HG03342 (cell line): ENCODE results near the gene SEMA3C.

Experiments
- ATAC-seq: cut with Tn5 transposase; IDR thresholded peaks from one replicate; pipeline ENCODE4 v1.9.1; 2021; ENCODE audit warnings: mild to moderate bottlenecking, moderate library complexity; ENCODE audit not compliant: unreplicated experiment

SEMA3C gene

GRCh38 chr7:80708123-80708522 lies 210.7 kb downstream of the SEMA3C start:
- ATAC-seq: no peak

DNA sequence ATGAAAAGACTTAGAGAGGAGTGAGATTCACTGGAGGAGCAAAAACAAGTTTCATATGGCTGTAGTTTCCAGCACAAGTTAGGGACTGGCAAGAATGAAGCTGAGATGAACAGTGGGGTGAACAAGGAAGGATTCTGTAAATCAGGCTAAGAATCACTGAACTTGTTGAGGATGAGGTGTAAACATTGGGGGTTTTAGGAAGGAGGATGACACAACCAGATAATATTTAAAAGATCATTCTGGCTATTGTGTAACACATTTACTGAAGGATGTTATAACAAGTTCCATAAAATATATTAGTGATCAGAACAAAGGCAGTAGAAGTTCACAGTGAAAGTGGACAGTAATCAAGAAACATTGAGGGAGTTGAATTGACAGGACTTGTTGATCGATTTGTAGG lies 211.5 kb downstream of the SEMA3C start:
- no peak for ATAC-seq

DNA sequence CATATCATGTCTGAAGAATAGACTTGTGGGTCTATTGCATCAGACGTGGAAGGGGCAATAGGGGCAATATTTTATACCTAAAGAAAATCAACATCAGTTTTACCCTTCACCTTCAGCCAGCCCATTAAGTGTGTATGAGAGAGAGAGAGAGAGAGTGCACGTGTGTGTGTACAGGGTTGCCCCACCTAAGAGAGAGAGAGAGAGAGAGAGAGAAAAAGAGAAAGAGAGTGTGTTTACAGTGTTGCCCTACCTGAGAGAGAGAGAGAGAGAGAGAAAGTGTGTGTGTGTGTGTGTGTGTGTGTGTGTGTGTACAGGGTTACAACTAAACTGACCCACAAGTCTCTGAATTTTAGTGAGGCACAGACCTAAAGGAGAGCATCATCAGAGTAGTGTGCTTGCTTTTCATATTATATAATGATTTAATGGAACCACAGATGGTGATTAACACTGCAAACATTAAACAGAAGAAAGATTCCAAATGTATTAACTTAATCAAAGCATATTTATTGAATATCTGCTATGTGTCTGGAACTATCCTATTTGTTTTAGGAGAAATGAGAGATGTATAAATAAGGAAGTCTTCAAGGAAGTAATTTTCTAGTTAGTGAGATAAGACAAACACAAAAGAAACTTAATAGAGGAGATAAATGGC lies 213.6 kb downstream of the SEMA3C start:
- ATAC-seq: no peak

DNA sequence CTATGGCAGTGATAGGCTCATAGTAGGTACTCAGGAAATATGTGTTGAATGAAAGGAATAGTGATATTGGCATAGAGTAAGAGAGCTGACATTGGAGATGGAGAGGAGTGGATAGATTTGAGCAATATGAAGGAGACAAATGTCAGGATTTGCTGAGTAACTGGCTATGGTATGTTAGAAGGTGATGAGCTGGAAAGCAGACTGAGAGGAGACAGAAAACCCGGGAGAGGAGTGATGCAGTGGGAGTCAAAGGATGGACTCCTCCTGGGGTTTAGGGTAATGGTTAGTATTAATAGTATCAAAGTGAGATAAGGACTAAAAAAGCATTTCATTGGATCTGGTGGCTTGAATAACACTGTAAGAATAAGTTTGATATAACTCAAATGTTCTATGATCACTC lies 215.6 kb downstream of the SEMA3C start:
- ATAC-seq: no peak

DNA sequence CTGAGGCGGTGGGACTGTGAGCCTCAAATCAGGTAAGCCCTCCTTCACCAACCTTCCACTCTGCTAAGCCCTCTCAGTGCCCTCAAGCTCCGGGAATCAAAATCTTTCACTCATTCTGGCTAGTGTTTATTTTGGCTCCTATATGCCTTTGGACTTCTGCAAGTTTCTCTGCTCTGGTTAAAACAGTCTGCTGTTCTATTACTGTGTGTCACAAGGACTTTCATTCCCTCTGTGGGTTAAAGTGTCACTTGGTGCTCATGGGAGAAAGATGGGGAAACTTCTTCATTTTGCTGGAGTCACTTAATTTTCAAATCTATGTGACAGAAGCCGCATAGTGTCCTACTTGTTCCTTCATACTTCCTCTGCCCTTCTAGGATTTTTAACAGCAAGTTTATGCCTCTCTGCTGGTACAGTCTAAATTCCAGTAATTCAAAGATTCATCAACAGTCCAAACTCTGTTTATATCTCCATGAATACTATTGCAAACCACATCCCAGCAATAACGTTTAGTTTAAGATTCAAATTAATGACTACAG lies 219.1 kb downstream of the SEMA3C start:
- no peak for ATAC-seq

DNA sequence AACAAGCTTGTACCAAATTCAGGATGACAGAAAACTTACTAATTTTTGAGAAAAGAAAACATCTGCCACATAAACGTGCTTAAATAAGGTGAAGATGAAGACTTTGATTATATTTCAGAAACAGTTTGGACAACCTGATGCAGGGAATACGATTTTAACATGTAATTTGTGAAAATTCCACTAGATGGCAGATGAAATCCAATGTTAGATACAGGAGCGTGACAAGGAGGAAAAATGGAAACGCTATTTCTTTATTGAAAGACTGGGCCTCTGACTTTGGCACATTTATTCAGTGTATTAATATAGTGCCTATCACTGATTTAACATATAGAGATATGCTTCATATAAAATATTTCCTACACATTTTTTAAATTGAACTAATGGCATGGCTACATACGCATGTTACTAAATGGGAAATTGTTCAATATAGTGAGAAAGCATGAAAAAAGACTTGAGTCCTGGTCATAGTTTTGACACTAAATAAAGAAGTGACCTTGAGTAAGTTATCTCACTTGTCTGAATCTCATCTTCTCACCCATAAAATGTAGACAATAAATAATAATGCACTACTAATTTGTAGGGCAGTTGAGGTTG lies 219.7 kb downstream of the SEMA3C start:
- peak; percentile 82 for ATAC-seq
